Measurements from ENCODE around the gene SOX6. TPM values are rescaled to one million over a fixed set of nuclear protein-coding genes. Genes with fewer than 3 reads are reported as not detected.

The SOX6 gene
- polyA plus RNA-seq, 1 of the 3 experiments (the other 2 are of a cell fraction): 0.03 TPM

- Histone ChIP-seq H3K4me3 (ENCODE audit: low read depth in 2 of 2, low read length in 1 of 2) (no peak overlapping the region), H3K27ac (ENCODE audit: low read depth in 2 of 2, low read length in 1 of 2) (no peak overlapping the region), H2AFZ (ENCODE audit: low read depth) (no peak overlapping the region), H3K9me2 (no peaks in the 10 kb centered on the region), H3K9ac (no peak overlapping the region), H3K9me3 (no peaks in the 10 kb centered on the region), H3K4me2 (no peak overlapping the region), H3K27me3 (ENCODE audit: insufficient read depth) (no peaks in the 10 kb centered on the region), H3K79me2 (ENCODE audit: insufficient read depth) (no peaks in the 10 kb centered on the region), H3K36me3 (replicated peaks in 1 of 2; ENCODE audit: control insufficient read depth in 1 of 2, insufficient read depth in 2 of 2, low read length in 1 of 2) (no peaks in the 10 kb centered on the region), H3K4me1 (ENCODE audit: control insufficient read depth in 1 of 2, insufficient read depth in 2 of 2, low read depth in 1 of 2, low read length in 1 of 2) (no peaks in the 10 kb centered on the region), H3F3A (replicated peaks; ENCODE audit: insufficient read depth) (no peaks in the 10 kb centered on the region), H4K20me1 (ENCODE audit: insufficient read depth) (no peaks in the 10 kb centered on the region)
- CTCF ChIA-PET: interaction anchor here (0.7 to 1.5 kb wide), 2 partner anchors 8 to 10 kb away, joined by 3 read pairs; no protein-coding TSS in a partner anchor
- 42% methylated on average over 3 of the region's 3 CpGs for WGBS (ENCODE audit: low lambda C conversion rate)
- DNase-seq: no peak
- POLR2A ChIA-PET: no interaction called here
- TF ChIP-seq RFX5 (IDR thresholded peaks at IDR 0.05; ENCODE audit: low read length): no peak
- TF ChIP-seq REST (IDR thresholded peaks at IDR 0.05; ENCODE audit: low read depth, low read length): no peak
- no peak for TF ChIP-seq CTCF (IDR thresholded peaks at IDR 0.05)
- TF ChIP-seq RXRA (IDR thresholded peaks at IDR 0.05; ENCODE audit: borderline replicate concordance, low read depth): no peak
- TF ChIP-seq PBX3 (IDR thresholded peaks at IDR 0.05): no peak
- no peak for TF ChIP-seq TAF1 (IDR thresholded peaks at IDR 0.05; ENCODE audit: borderline replicate concordance, low read depth, low read length)
- no peak for TF ChIP-seq TEAD4 (IDR thresholded peaks at IDR 0.05; ENCODE audit: borderline replicate concordance, insufficient read depth)
- TF ChIP-seq EP300 (IDR thresholded peaks at IDR 0.05; ENCODE audit: borderline replicate concordance in 1 of 2, low read depth in 1 of 2, low read length in 1 of 2): no peak
- no peak for TF ChIP-seq MXI1 (IDR thresholded peaks at IDR 0.05; ENCODE audit: low read depth, low read length)
- no peak for TF ChIP-seq RAD21 (IDR thresholded peaks at IDR 0.05; ENCODE audit: low read length)
Observed at GRCh38 chr11:16365581-16366228, 9.4 kb upstream of the SOX6 start.

Data from SK-N-SH (cell line).